ENCODE data around the gene SLFNL1. TPM values are rescaled to one million over a fixed set of nuclear protein-coding genes. Genes with fewer than 3 reads are reported as not detected.

Gene SLFNL1
- total and polyA plus RNA-seq, 2 donors (not counting 1 experiment from before 2014, with no cell fraction given): 0.18 to 1.2 TPM

- H3K27ac Mint-ChIP-seq: no peak overlapping the region
- intact Hi-C loops (cut with micrococcal nuclease): no loop called here
- no peaks in the 10 kb centered on the region for H3K9me3 Mint-ChIP-seq (ENCODE audit: insufficient read depth)
- H3K4me2 ChIP-seq (replicated peaks; ENCODE audit: low read depth, low read length, poor library complexity, severe bottlenecking): no peak overlapping the region
- H3K4me3 ChIP-seq (ENCODE audit: control extremely low read depth in 1 of 5, extremely low read depth in 1 of 5, insufficient read depth in 1 of 5, low read depth in 2 of 5, low read length in 4 of 5): no peak overlapping the region
- no peaks in the 10 kb centered on the region for H3K27me3 Mint-ChIP-seq
- H4K20me1 ChIP-seq (ENCODE audit: control insufficient read depth, insufficient read depth, low read length, poor library complexity, severe bottlenecking): no peaks in the 10 kb centered on the region
- DNase-seq (no peak), ATAC-seq (ENCODE audit: low read depth) (no peak)
- H3K4me1 ChIP-seq (ENCODE audit: control insufficient read depth in 2 of 2, insufficient read depth in 2 of 2, low read length in 2 of 2): peaks cover 16 to 28% of the 10 kb centered on the region in 2 donors
- peaks cover 19% of the 10 kb centered on the region for H3K4me1 Mint-ChIP-seq
- peaks cover 1 to 23% of the 10 kb centered on the region in 2 experiments for H3K36me3 ChIP-seq (replicated peaks in 1 of 2; ENCODE audit: control extremely low read depth in 1 of 2, control insufficient read depth in 1 of 2, extremely low read depth in 1 of 2, insufficient read depth in 2 of 2, low read length in 1 of 2)
- no peak overlapping the region for H3K27ac ChIP-seq (ENCODE audit: low read length in 2 of 2)
- no peaks in the 10 kb centered on the region for H3K27me3 ChIP-seq (replicated peaks in 1 of 4; ENCODE audit: control extremely low read depth in 1 of 4, control insufficient read depth in 3 of 4, insufficient read depth in 4 of 4, low read length in 3 of 4)
- H2AFZ ChIP-seq (ENCODE audit: insufficient read depth, low read depth, low read length, poor library complexity, severe bottlenecking): no peak overlapping the region
- peaks cover 0 to 7% (median 0%) of the 10 kb centered on the region in 3 donors for H3K9me3 ChIP-seq (ENCODE audit: control extremely low read depth in 1 of 3, control insufficient read depth in 2 of 3, insufficient read depth in 1 of 3, low read length in 2 of 3)
- ChIA-PET POLR2A (no interaction called here), CTCF (no interaction called here)
- TF ChIP-seq CTCF (IDR thresholded peaks at IDR 0.05) (no peak), EZH2 (IDR thresholded peaks at IDR 0.05; ENCODE audit: borderline replicate concordance, insufficient read depth, low read depth, low read length, poor library complexity, severe bottlenecking) (no peak)
- no peaks in the 10 kb centered on the region for H3K79me2 ChIP-seq (ENCODE audit: control insufficient read depth, insufficient read depth, low read length)
- 98% methylated on average over 9 of the region's 10 CpGs for WGBS (ENCODE audit: insufficient coverage)
- no peak overlapping the region for H3K4me3 Mint-ChIP-seq
- no peak overlapping the region for H3K9ac ChIP-seq (ENCODE audit: low read length)
Observed at GRCh38 chr1:41028034-41028642, 6.6 kb upstream of the SLFNL1 start.

- Histone ChIP-seq H4K20me1 (ENCODE audit: control insufficient read depth, insufficient read depth, low read length, poor library complexity, severe bottlenecking) (no peaks in the 10 kb centered on the region), H3K27ac (ENCODE audit: low read length in 2 of 2) (peak overlapping the region; percentile 11 to 61), H3K4me1 (ENCODE audit: control insufficient read depth in 2 of 2, insufficient read depth in 2 of 2, low read length in 2 of 2) (peaks cover 16 to 34% of the 10 kb centered on the region in 2 donors), H3K79me2 (ENCODE audit: control insufficient read depth, insufficient read depth, low read length) (no peaks in the 10 kb centered on the region), H3K36me3 (replicated peaks in 1 of 2; ENCODE audit: control extremely low read depth in 1 of 2, control insufficient read depth in 1 of 2, extremely low read depth in 1 of 2, insufficient read depth in 2 of 2, low read length in 1 of 2) (peaks cover 1 to 20% of the 10 kb centered on the region in 2 experiments), H3K4me2 (replicated peaks; ENCODE audit: low read depth, low read length, poor library complexity, severe bottlenecking) (peak overlapping the region; percentile 10), H2AFZ (ENCODE audit: insufficient read depth, low read depth, low read length, poor library complexity, severe bottlenecking) (no peak overlapping the region), H3K4me3 (ENCODE audit: control extremely low read depth in 1 of 5, extremely low read depth in 1 of 5, insufficient read depth in 1 of 5, low read depth in 2 of 5, low read length in 4 of 5) (no peak overlapping the region), H3K27me3 (replicated peaks in 1 of 4; ENCODE audit: control extremely low read depth in 1 of 4, control insufficient read depth in 3 of 4, insufficient read depth in 4 of 4, low read length in 3 of 4) (no peaks in the 10 kb centered on the region), H3K9ac (ENCODE audit: low read length) (no peak overlapping the region), H3K9me3 (ENCODE audit: control extremely low read depth in 1 of 3, control insufficient read depth in 2 of 3, insufficient read depth in 1 of 3, low read length in 2 of 3) (peaks cover 0 to 7% (median 0%) of the 10 kb centered on the region in 3 donors)
- 94% methylated on average over 2 of the region's 4 CpGs for WGBS (ENCODE audit: insufficient coverage)
- ChIA-PET POLR2A (no interaction called here), CTCF (interaction anchor here (1.0 kb wide), 1 partner anchor 23 kb away, joined by 5 read pairs; no protein-coding TSS in a partner anchor)
- peak overlapping the region; percentile 90 for H3K27ac Mint-ChIP-seq
- no peak for DNase-seq
- peaks cover 21% of the 10 kb centered on the region for H3K4me1 Mint-ChIP-seq
- H3K4me3 Mint-ChIP-seq: peak overlapping the region; percentile 76
- no peak for ATAC-seq (ENCODE audit: low read depth)
- H3K27me3 Mint-ChIP-seq: no peaks in the 10 kb centered on the region
- TF ChIP-seq EZH2 (IDR thresholded peaks at IDR 0.05; ENCODE audit: borderline replicate concordance, insufficient read depth, low read depth, low read length, poor library complexity, severe bottlenecking) (no peak), CTCF (IDR thresholded peaks at IDR 0.05) (no peak)
- intact Hi-C loops (cut with micrococcal nuclease): no loop called here
- no peaks in the 10 kb centered on the region for H3K9me3 Mint-ChIP-seq (ENCODE audit: insufficient read depth)
Observed at GRCh38 chr1:41025979-41026819, 4.7 kb upstream of the SLFNL1 start.

All from B cell (primary cell).